ENCODE measurements around the gene FAM180B.

- TF ChIP-seq POLR2AphosphoS5 (IDR thresholded peaks at IDR 0.05), result no peak
- no peak for TF ChIP-seq EP300 (IDR thresholded peaks at IDR 0.05)
- no peak for TF ChIP-seq CTCF (IDR thresholded peaks at IDR 0.05)
- no peak for TF ChIP-seq POLR2A (IDR thresholded peaks at IDR 0.05)
Observed at GRCh38 chr11:47587723-47588326, 1.3 kb downstream of the FAM180B start.
